HG03175 (cell line): ENCODE data around the gene GTSE1.

Experiments
- ATAC-seq: cut with Tn5 transposase; IDR thresholded peaks from one replicate; pipeline ENCODE4 v1.9.1; 2021; ENCODE audit warnings: mild to moderate bottlenecking, moderate library complexity; ENCODE audit not compliant: unreplicated experiment

The GTSE1 gene

DNA sequence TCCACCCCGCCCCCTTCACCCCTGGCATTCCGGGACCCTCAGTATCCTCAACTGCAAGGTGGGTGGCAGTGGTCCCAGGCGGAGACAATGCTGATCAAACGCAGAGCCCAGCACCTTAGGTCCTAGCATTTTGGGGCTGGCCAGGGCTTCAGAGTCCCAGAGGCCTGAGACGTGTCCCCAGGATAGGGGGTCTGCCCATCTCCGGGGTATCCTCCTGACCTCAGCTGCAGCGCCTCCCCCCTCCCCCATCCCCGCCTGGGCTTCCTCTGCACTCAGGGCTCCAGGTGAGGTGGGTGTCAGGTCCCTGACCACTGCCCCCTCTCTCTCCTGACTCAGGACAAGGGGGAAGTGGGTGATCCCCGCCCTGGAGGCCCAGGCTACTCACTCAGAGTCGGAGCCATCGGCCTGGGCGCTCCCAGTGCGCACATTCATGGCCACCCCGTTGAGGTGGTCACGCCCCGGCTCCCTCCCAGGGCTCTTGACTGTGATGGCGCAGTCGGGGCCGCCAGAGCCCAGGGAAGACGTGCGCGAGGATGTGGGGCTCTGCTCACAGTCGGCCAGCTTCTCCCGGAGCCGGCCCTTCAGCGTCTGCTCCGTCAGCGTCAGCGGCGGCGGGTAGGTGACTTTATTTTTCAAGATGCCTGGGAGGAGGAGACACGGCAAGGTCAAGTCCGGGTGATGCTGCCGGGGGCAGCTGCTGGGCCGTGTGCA lies 67.1 kb downstream of the GTSE1 start:
- no peak for ATAC-seq

DNA sequence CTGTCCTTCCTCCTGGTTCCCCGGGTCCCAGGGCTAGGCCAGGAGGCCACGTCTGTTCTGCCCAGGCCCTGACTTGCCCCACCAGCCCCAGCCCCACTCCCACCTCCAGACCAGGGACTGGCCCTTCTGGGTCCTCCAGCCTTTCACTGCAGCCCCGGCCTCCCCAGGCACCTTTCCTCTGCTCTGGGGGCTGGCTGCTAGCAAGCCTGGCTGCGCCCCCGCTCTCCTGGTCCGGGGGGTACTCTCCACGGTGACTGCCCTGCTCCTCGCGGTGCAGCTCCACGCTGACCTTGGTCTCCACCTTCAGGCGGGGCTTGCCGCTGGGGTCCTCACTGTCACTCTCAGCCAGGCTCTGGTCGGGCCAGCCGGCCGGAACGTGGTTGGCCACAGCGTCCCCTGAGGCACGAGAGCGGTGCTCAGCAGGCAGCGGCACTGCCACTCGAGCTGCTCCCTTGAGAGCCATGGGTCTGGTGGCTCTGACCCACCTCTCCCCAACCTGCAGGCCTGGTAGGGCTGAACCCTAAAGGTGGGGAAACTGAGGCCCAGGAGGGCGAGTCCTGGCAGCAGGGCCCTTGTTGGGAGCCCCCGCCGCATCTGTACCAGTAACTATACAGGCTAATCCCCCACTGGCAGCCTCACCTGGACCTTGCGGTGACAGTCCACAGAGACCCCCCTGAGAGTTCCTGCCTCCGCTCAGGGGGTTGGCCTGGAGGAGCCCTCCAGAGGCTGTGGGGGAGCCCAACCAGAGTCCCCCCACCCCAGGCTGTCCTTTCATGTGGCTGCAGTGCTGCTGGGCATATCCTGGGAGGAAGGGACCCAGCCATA lies 67.9 kb downstream of the GTSE1 start:
- ATAC-seq: no peak

DNA sequence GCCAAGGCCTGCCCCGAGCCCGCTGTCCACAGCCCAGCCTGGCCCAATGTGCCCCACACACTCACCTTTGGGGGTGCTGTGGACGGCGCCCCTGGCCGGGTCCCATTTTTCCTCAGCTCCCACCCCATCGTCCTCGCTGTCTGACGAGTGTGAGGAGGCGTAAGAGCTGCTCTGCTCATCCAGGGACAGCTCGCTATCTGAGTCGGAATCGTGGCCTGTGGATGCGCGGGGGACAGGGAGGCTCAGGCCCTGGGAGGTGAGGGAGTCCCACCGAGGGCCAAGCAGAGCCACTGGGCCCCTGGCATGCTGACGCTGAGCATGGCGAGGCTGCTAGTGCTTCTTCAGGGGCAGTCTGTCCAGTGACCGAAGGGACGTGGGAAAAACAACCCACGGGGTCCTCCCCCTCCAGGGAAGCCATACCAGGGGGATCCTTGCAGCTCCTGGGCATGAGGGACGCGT lies 68.5 kb downstream of the GTSE1 start:
- no peak for ATAC-seq

DNA sequence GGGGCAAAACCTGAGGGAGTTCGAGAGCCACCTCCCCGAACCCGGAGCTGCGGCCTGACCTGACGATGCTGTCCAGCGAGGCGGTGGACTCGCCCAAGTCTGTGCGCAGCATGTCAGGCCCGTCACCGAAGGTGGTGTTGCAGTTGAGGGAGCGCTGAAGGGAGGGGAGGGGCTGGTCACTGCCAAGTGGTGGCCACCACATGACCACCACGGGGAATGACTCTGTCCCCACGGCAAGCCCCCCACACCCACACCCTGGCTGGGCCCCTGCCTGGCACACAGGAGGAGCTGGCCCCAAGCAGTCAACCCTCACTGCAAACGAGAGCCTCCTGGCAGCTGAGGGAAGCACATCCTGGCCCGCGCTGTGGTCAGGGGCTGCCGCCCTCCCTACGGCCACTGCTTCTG lies 69.7 kb downstream of the GTSE1 start:
- ATAC-seq: no peak

DNA sequence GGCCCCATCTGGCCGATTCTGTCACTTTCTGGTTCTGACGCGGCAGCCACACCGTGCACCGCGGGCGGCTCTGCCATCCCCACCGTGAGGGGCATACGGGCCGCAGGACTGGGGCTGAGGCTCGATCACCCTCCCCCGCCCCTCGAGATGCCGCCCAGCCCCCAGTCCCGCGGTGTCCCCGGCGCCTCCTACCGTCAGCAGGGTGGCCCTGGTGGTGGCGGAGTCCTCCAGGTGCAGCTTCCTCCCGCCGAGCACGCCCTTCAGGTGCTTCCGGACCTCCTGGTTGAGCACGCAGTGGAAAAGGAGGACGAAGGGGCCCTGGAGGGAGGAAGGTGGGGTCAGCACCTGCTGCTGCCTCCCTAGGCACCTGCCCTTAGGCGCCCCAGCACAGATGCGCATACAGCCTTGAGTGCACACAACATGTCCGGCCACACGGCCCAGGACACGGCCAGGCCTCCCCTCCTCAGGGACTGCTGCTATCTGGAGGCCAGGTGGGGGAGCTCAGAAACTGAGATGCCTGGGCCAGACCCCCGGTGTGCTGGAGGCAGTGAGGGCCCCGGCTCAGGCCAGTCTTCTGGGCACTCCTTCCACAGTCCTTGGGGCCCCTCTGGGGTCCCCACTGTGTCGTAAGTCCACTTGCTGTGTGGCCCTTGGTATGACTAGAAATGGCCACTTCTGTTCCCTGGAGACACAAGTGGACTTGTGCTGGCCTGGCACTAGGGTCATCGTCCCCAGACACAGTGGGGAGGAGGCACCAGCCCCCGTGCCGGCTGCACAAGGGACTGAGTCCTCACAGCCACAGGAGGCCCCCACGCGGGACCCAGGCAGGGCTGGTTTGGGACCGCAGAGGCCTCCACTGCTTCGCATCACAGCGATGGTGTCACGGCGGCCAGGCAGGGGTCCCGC lies 70.4 kb downstream of the GTSE1 start:
- ATAC-seq: no peak

DNA sequence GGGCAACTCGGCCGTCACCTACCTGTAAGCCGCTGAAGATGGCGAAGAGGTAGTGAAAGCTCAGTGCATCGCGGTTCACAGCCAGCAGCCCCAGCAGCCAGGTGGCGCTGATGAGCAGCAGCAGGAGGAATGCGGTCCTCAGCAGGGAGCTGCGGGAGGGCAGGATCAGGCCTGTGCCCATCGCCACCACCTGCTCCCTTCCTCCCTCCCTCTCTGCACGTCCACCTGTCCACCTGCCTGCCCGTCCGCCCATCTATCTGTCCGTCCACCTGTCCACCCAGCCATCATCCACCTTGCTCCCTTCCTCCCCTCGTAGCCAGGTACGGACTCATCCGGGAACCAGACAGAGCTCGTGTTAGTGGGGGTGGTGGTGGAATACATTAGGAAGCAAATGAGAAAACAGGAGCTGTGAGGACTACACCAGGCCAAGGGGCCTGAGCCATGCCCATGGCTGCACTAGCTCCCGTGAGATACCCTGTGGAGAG lies 71.1 kb downstream of the GTSE1 start:
- no peak for ATAC-seq

DNA sequence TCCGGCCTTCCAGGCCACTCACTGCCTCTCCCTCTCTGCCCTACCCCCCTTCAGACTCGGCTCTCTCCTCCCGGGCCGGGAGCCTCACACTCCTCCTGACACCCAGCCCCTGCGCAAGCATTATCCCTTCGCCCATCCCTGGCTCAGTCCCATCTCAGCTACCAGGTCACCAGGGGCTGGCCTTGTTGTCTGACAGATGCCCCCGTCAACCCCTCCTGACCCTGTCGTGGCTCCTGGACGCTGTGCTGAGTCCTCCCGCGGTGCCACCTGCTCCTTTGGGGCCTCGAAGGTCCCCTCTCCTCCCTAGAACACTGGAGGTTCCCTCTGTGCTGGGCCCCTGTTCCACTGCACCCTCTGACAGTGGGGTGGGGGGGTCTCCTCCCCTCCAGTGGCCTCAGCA lies 71.8 kb downstream of the GTSE1 start:
- ATAC-seq: no peak

DNA sequence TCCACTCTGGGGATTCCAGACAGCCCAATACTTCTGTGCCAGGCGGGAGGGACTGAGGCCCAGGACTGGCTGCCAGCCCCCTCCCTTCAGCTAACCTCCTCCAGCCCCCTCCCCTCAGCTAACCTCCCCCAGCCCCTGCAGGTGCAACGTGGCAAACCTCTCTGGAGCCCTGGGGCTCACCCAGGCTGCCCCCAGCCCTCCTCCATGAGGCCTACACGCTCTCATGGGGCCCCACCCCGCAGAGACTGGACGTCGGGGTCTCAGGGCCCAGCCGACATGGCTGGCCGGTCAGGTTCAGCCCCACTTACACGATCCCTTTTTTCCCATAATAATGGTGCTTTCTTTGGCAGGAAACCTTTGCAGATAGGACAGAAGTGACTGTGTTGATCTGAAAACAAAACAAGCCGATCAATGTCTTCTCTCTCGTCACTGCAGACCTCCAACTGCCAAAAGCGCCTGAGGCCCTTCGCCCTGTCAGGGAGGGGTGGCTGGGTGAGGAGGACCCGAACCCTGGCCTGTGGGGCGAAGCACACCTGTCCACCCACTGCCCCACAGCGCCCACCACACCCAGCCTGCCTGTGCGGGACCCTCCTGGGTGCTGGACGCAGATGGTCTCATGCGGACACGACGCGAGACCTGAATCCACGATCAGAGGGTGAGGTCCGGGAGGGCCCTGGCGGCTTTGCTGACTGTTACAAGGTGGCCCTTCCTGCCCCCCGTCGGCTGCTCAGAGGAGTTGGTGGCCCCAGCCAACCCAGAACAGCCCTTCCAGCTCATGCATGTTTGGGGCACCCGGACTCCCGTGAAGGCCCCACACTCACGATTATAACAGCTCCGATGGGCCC lies 72.4 kb downstream of the GTSE1 start:
- no peak for ATAC-seq

DNA sequence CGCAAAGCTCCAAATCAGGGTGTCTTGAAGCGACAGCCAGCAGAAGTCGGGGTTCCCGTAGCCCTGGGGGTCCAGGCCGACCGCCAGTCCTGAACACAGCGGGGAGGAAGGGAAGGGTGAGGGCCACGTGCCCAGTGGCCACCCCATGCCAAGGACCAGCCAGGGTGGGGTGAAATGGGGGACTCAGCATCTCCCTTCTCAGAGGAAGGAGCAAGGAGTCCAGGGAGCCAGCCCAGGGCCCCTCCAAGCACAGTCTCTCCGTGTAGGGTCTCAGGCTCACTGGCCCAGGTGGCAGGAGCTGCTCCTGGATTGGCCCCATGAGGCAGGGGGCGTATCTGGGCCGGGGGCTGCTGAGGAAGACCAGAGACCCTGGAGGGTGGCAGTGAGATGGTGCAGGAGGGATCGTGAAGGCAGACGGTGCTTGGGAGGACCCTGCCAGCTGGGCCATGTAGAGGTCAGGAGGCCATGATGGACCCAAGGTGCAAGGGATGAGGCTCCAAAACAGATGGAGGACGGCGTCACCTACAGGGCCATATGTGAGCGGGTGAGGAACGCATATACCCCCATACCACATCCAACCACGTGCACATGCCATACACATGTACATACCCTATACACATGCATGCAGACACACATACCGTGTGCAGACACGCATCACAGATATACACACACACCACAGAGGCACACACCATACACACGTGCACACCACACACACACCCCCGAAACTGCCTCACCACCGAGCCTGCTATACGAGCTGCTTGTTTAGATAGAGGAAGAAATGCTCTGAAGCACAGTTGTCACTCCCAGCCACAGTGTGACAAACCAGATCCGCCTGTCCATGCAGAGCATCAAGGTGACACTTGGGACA lies 73.3 kb downstream of the GTSE1 start:
- ATAC-seq: no peak

DNA sequence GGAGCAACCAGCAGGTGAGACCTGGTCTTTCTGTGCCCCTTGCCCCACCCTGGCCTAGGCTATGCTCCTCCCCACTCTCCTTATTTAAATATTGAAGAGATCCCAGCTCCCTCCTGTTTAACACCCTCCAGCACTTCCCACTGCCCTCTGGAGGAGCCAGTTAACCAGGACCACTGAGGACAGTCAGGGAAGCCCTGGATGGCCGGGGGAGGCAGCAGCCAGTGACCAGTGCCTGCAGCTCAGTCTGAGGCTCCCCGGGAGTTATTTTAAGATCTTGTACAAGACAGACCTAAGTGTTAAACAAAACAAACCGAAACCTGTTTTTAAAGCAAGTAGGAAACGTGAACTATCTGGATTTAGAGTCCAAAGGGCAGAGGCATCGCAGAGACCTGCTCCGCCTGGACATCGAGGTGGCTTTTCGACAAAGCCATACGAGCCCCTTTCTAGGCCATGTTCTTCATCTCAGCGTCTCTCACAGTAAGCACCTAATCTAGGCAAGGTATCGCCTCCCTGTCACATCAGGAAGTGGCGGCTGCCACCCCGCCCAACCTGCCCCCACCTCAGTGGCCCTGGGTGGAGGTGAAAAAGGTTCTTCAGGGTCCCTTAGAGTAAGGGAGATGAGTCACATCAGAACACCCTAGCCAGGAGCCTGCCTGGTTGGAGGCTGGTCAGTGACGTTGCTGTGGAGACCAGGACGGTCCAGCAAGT lies 74.1 kb downstream of the GTSE1 start:
- ATAC-seq: no peak

DNA sequence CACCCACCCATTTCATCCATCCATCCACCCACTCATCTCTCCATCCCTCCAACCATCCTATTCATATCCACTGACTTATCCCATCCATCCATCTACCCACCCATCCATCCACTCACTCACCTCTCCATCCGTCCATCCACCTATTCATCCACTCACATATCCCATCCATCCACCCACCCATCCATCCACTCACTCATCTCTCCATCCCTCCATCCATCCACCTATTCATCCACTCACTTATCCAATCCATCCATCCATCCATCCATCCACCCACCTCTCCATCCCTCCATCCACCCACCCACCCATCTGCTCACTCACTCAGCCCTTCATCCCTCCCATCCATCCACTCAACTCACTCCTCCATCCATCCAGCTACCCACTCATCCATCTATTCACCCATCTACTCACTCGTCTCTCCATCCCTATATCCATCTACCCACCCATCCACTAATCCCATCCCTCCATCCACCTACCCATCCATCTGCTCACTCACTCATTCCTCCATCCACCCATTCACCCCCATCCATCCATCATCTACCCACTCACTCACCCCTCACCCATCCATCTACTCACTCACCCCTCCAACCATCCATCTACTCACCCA lies 75.1 kb downstream of the GTSE1 start:
- ATAC-seq: no peak

DNA sequence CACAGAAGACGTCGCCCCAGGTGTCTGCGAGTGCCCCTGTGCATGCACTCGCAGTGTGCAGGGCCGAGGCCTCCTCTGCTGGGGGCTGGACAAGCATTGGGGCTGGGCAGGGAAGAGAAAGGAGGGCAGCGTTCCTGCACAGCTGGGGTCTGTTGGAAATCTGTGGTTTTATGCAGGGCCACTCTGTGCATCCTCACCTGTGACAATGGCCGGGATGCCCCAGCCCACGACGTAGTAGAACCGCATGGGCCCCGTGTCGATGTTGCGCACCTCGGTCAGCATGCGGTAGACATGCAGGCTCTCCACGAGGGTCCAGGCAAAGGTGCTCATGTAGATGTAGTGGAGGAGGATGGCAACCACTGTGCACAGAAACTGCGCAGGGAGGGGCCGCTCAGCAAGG lies 76.0 kb downstream of the GTSE1 start:
- ATAC-seq: no peak

DNA sequence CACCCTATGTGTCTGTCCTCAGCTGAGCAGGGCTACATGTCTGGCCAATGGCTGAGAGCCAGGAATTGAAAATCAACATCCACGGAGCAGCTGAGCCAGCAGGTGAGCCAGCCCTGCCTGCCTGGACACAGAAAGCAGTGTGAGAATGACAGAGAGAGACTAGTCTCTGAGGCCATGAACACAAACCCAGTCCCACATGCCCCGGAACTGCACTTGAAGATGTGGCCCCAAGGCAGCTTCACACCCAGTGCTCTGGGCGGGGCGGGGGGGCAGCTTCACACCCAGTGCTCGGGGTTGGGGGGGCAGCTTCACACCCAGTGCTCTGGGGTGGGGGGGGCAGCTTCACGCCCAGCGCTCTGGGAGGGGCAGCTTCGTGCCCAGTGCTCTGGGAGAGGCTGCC lies 76.5 kb downstream of the GTSE1 start:
- no peak for ATAC-seq

DNA sequence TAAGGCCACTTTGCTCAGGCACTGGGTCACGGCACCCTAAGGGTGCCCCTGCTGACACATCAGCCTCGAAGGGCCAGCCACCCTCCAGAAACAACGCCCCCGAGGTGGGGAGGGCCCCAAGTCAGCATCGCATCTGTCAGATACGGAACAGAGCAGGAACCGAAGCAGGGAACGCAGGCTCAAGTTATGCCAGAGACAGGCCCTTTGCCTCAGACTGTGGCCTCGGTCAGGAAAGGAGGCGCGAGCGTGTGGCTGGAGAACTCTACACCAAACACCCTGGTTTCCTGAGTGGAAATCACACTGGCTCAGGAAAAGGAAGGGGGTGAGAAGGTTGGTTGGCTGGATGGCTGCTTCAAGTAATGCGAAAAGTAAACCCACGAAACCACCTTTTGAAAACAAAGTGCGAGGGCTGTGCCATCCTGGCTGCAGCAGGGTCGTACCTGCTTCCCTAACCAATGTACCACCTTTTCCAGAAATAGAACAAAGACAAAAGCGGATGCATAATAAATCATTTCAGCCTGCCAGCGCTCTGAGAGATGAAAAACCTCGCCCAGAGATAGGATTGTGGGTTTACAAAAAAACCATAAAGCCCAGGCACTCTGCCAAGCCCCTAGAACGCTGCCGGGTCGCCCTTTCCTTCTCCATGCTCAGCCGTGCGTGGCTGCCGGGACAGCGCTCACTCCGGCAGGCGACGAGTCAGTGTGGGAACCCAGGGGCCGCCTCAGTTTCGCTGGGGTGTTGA lies 77.4 kb downstream of the GTSE1 start:
- no peak for ATAC-seq

DNA sequence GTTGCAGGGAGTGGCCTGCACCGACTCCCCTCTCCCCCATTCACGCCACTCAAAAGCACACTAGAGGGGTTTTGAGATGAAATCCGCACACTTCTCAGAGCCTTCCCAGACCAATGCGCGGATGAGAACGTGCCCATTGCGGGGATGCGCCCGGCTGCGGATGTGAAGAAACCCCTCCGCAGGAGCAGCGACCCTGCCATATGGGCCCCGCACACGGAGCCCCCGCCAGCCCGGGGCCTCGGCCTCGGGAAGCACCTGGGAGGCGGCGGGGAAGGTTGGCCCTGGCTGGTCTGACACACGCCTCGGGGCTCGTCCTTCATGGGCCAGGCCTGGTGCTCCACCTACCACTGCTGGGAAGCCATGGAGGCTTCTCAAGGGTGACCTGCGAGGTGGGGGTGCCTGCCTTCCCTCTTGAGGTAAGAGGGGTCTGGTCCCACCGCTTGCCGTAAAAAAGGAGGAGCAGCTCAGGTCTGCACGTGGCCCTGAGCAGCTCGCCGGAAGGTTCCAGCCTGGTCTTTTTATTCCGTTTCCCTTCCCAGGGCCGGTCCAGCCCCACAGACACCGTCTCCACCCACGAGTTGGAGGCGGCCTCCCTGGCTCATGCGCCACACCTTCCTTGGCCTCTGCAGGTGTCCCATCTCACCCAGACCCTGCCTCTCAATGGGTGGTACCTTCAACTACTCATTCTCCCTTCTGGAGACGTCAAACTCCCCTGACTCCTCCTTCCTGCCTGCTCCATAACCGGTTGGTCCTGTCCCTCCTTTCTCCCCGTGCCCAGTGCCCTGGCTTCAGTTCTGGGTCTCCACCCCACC lies 78.2 kb downstream of the GTSE1 start:
- no peak for ATAC-seq

DNA sequence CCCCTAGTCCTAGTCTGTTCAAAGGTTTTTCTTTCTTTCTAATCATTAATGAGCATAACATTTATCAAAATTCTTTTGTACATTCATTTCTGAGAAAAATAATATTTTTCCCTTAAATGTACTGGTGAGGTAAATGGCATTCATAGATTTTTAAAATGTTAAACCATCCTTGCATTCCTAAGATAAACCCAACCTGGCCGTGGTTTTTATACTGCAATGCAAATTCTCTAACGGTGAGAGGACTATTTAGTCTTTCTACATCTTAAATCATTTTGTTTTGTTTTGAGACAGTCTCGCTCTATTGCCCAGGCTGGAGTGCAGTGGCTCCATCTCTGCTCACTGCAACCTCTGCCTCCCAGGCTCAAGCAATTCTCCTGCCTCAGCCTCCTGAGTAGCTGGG lies 79.4 kb downstream of the GTSE1 start:
- no peak for ATAC-seq
